HEK293 (cell line): Measurements from ENCODE around the gene ZNF579.

Source experiments
- FEZF1 ChIP-seq: fragments of 450-650 bp; formaldehyde crosslinking; IDR thresholded peaks from 2 replicates; pipeline ENCODE4 v1.5.1; 2016; ENCODE audit warnings: missing biosample characterization, missing genetic modification characterization
- KLF7 ChIP-seq: fragments of 450-650 bp; formaldehyde crosslinking; IDR thresholded peaks from 2 replicates; pipeline ENCODE4 v1.5.1; 2016; ENCODE audit warnings: missing biosample characterization, missing genetic modification characterization, borderline replicate concordance
- PRDM4 ChIP-seq: fragments of 450-650 bp; formaldehyde crosslinking; IDR thresholded peaks from 2 replicates; pipeline ENCODE4 v1.5.1; 2017; ENCODE audit warnings: missing biosample characterization, missing genetic modification characterization
- REPIN1 ChIP-seq: fragments of 450-650 bp; formaldehyde crosslinking; IDR thresholded peaks from 2 replicates; pipeline ENCODE4 v1.5.1; 2017; ENCODE audit warnings: missing biosample characterization, missing genetic modification characterization, low read depth
- SALL2 ChIP-seq: fragments of 450-650 bp; formaldehyde crosslinking; IDR thresholded peaks from 2 replicates; pipeline ENCODE4 v1.5.0; 2017; ENCODE audit warnings: missing biosample characterization, mild to moderate bottlenecking, missing genetic modification characterization, borderline replicate concordance
- SP3 ChIP-seq: fragments of 450-650 bp; formaldehyde crosslinking; IDR thresholded peaks from 2 replicates; pipeline ENCODE4 v1.5.1; 2016; ENCODE audit warnings: missing biosample characterization, missing genetic modification characterization
- SP7 ChIP-seq: fragments of 450-650 bp; formaldehyde crosslinking; IDR thresholded peaks from 2 replicates; pipeline ENCODE4 v1.5.1; 2016; ENCODE audit warnings: missing biosample characterization, missing genetic modification characterization
- WT1 ChIP-seq: fragments of 450-650 bp; formaldehyde crosslinking; IDR thresholded peaks from 2 replicates; pipeline ENCODE4 v1.5.1; 2016; ENCODE audit warnings: missing biosample characterization, missing genetic modification characterization
- YY1 ChIP-seq: fragments of 450-650 bp; formaldehyde crosslinking; IDR thresholded peaks from 2 replicates; pipeline ENCODE4 v1.5.1; 2018; ENCODE audit warnings: missing biosample characterization, missing genetic modification characterization
- ZBTB11 ChIP-seq: fragments of 450-650 bp; formaldehyde crosslinking; conservative IDR thresholded peaks from 2 replicates; pipeline ENCODE4 v1.5.1; 2016; ENCODE audit warnings: low read depth, missing biosample characterization, missing genetic modification characterization
- ZBTB17 ChIP-seq: fragments of 450-650 bp; formaldehyde crosslinking; IDR thresholded peaks from 2 replicates; pipeline ENCODE4 v1.5.1; 2016; ENCODE audit warnings: missing biosample characterization, missing genetic modification characterization
- ZBTB8A ChIP-seq: fragments of 450-650 bp; formaldehyde crosslinking; IDR thresholded peaks from 2 replicates; pipeline ENCODE4 v1.5.1; 2016; ENCODE audit warnings: missing biosample characterization, missing genetic modification characterization
- ZNF148 ChIP-seq: fragments of 450-650 bp; formaldehyde crosslinking; IDR thresholded peaks from 2 replicates; pipeline ENCODE4 v1.5.0; 2017; ENCODE audit warnings: missing biosample characterization, missing genetic modification characterization, borderline replicate concordance
- ZNF174 ChIP-seq: fragments of 450-650 bp; formaldehyde crosslinking; IDR thresholded peaks from 2 replicates; pipeline ENCODE4 v1.5.0; 2017; ENCODE audit warnings: missing biosample characterization, mild to moderate bottlenecking, missing genetic modification characterization
- ZNF2 ChIP-seq: fragments of 450-650 bp; formaldehyde crosslinking; IDR thresholded peaks from 2 replicates; pipeline ENCODE4 v1.5.1; 2016; ENCODE audit warnings: missing biosample characterization, missing genetic modification characterization
- ZNF221 ChIP-seq: fragments of 450-650 bp; formaldehyde crosslinking; IDR thresholded peaks from 2 replicates; pipeline ENCODE4 v1.5.1; 2017; ENCODE audit warnings: missing biosample characterization, missing genetic modification characterization, borderline replicate concordance
- ZNF24 ChIP-seq: fragments of 450-650 bp; formaldehyde crosslinking; IDR thresholded peaks from 2 replicates; pipeline ENCODE4 v1.5.1; 2016; ENCODE audit warnings: missing biosample characterization, missing genetic modification characterization
- ZNF416 ChIP-seq: fragments of 450-650 bp; formaldehyde crosslinking; IDR thresholded peaks from 2 replicates; pipeline ENCODE4 v1.5.1; 2016; ENCODE audit warnings: missing biosample characterization, missing genetic modification characterization
- ZNF423 ChIP-seq: fragments of 450-650 bp; formaldehyde crosslinking; IDR thresholded peaks from 2 replicates; pipeline ENCODE4 v1.5.1; 2016; ENCODE audit warnings: missing biosample characterization, missing genetic modification characterization
- ZNF623 ChIP-seq: fragments of 450-650 bp; formaldehyde crosslinking; IDR thresholded peaks from 2 replicates; pipeline ENCODE4 v1.5.1; 2016; ENCODE audit warnings: missing biosample characterization, missing genetic modification characterization
- ZNF658 ChIP-seq: fragments of 450-650 bp; formaldehyde crosslinking; IDR thresholded peaks from 2 replicates; pipeline ENCODE4; 2016; ENCODE audit warnings: missing biosample characterization, missing genetic modification characterization
- ZNF660 ChIP-seq: fragments of 450-650 bp; IDR thresholded peaks from 2 replicates; pipeline ENCODE4 v1.5.1; 2018; ENCODE audit warnings: missing biosample characterization, mild to moderate bottlenecking, missing genetic modification characterization
- ZNF777 ChIP-seq: fragments of 450-650 bp; formaldehyde crosslinking; IDR thresholded peaks from 2 replicates; pipeline ENCODE4 v1.5.1; 2017; ENCODE audit warnings: missing biosample characterization, missing genetic modification characterization, borderline replicate concordance
- ZNF830 ChIP-seq: fragments of 450-650 bp; IDR thresholded peaks from 2 replicates; pipeline ENCODE4 v1.5.0; 2018; ENCODE audit warnings: missing biosample characterization, missing genetic modification characterization, low read depth, mild to moderate bottlenecking, moderate library complexity
- ZSCAN23 ChIP-seq: fragments of 450-650 bp; formaldehyde crosslinking; IDR thresholded peaks from 2 replicates; pipeline ENCODE4 v1.5.1; 2016; ENCODE audit warnings: missing biosample characterization, missing genetic modification characterization
- TF ChIP-seq, protein P1 (sequence below): fragments of 450-650 bp; formaldehyde crosslinking; IDR thresholded peaks from 2 replicates; pipeline ENCODE4 v1.5.1; 2016; ENCODE audit warnings: missing biosample characterization, missing genetic modification characterization
- TF ChIP-seq, protein P2 (sequence below): fragments of 450-650 bp; formaldehyde crosslinking; IDR thresholded peaks from 2 replicates; pipeline ENCODE4 v1.5.1; 2016; ENCODE audit warnings: missing biosample characterization, missing genetic modification characterization

Gene ZNF579

GRCh38 chr19:55599842-55600661, 19.4 kb upstream of the ZNF579 start, which contains the start of gene ZNF524 (continued):
- TF ChIP-seq SP7: peak; percentile 66
- TF ChIP-seq SALL2 (tag by site-specific recombination): no peak
- TF ChIP-seq ZNF2 (tag by site-specific recombination): peak; percentile 68; the same call in 1 of the 2 replicates
- TF ChIP-seq ZNF148 (tag by site-specific recombination): peak; percentile 40; the same call in 1 of the 2 replicates
- TF ChIP-seq ZNF777 (tag by site-specific recombination): no peak
- TF ChIP-seq ZNF221: peak; percentile 76; the same call in 1 of the 2 replicates
- 0 out of 2 replicates have a peak, but pooled peaks have one; percentile 39 for TF ChIP-seq ZSCAN23
- no peak for TF ChIP-seq ZNF174 (tag by site-specific recombination)
- TF ChIP-seq REPIN1 (tag by site-specific recombination): no peak
- 0 out of 2 replicates have a peak, but pooled peaks have one; percentile 7 for TF ChIP-seq ZNF623 (tag by site-specific recombination)
- no peak for TF ChIP-seq ZNF423
- TF ChIP-seq ZNF660: peak; percentile 76
- no peak for TF ChIP-seq ZNF658 (tag by site-specific recombination)
- no peak for TF ChIP-seq ZNF416
- TF ChIP-seq FEZF1 (tag by site-specific recombination): peak; percentile 26; the same call in 1 of the 2 replicates
- TF ChIP-seq ZNF830: no peak
- peak; percentile 32 for TF ChIP-seq ZBTB8A (tag by site-specific recombination)
- TF ChIP-seq, protein P1, sequence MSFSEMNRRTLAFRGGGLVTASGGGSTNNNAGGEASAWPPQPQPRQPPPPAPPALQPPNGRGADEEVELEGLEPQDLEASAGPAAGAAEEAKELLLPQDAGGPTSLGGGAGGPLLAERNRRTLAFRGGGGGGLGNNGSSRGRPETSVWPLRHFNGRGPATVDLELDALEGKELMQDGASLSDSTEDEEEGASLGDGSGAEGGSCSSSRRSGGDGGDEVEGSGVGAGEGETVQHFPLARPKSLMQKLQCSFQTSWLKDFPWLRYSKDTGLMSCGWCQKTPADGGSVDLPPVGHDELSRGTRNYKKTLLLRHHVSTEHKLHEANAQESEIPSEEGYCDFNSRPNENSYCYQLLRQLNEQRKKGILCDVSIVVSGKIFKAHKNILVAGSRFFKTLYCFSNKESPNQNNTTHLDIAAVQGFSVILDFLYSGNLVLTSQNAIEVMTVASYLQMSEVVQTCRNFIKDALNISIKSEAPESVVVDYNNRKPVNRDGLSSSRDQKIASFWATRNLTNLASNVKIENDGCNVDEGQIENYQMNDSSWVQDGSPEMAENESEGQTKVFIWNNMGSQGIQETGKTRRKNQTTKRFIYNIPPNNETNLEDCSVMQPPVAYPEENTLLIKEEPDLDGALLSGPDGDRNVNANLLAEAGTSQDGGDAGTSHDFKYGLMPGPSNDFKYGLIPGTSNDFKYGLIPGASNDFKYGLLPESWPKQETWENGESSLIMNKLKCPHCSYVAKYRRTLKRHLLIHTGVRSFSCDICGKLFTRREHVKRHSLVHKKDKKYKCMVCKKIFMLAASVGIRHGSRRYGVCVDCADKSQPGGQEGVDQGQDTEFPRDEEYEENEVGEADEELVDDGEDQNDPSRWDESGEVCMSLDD (tag by site-specific recombination): 0 out of 2 replicates have a peak, but pooled peaks have one; percentile 4
- TF ChIP-seq, protein P2, sequence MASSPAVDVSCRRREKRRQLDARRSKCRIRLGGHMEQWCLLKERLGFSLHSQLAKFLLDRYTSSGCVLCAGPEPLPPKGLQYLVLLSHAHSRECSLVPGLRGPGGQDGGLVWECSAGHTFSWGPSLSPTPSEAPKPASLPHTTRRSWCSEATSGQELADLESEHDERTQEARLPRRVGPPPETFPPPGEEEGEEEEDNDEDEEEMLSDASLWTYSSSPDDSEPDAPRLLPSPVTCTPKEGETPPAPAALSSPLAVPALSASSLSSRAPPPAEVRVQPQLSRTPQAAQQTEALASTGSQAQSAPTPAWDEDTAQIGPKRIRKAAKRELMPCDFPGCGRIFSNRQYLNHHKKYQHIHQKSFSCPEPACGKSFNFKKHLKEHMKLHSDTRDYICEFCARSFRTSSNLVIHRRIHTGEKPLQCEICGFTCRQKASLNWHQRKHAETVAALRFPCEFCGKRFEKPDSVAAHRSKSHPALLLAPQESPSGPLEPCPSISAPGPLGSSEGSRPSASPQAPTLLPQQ: peak; percentile 89
- TF ChIP-seq ZBTB17 (tag by site-specific recombination): peak; percentile 97
- peak; percentile 38; the same call in 1 of the 2 replicates for TF ChIP-seq ZNF24 (tag by site-specific recombination)
- peak; percentile 99 for TF ChIP-seq YY1 (tag by site-specific recombination)
- peak; percentile 43; the same call in 1 of the 2 replicates for TF ChIP-seq WT1 (tag by site-specific recombination)
- TF ChIP-seq ZBTB11 (tag by site-specific recombination): peak; percentile 18
- peak; percentile 97; the same call in 1 of the 2 replicates for TF ChIP-seq KLF7 (tag by site-specific recombination)
- TF ChIP-seq SP3: peak; percentile 90
- TF ChIP-seq PRDM4: peak; percentile 78
